ENCODE results near the gene KRT72. TPM values are rescaled to one million over a fixed set of nuclear protein-coding genes. Genes with fewer than 3 reads are reported as not detected.
A peak's percentile ranks its signal among the peaks of the same experiment; 100 is the strongest.

KRT72 gene
- total RNA-seq, 2 experiments from 2014 or later: 82.2 to 83.4 TPM

- no peaks in the 10 kb centered on the region for H3K27me3 ChIP-seq (ENCODE audit: control insufficient read depth in 1 of 2, insufficient read depth in 2 of 2, low read length in 2 of 2)
- POLR2A ChIA-PET: interaction anchor here (2.2 kb wide), 1 partner anchor 41 kb away, joined by 6 read pairs; no protein-coding TSS in a partner anchor
- DNase-seq (no peak), ATAC-seq (ENCODE audit: poor library complexity) (no peak)
- TF ChIP-seq CTCF (IDR thresholded peaks at IDR 0.05): no peak
- CTCF ChIA-PET: interaction anchor here (1.7 kb wide), 1 partner anchor 10 kb away, joined by 4 read pairs; the partner anchor contains the start of gene KRT73
- Mint-ChIP-seq H3K27ac (peak overlapping the region; percentile 76), H3K4me3 (peak overlapping the region; percentile 59), H3K4me1 (ENCODE audit: low read depth) (peaks cover 75% of the 10 kb centered on the region), H3K9me3 (no peaks in the 10 kb centered on the region), H3K36me3 (ENCODE audit: low read depth) (peaks cover 15% of the 10 kb centered on the region), H3K27me3 (no peaks in the 10 kb centered on the region)
- no peaks in the 10 kb centered on the region for H3K36me3 ChIP-seq (ENCODE audit: insufficient read depth, low read length)
- no peak overlapping the region for H3K4me3 ChIP-seq (ENCODE audit: low read length)
- peaks cover 43% of the 10 kb centered on the region for H3K4me1 ChIP-seq (ENCODE audit: insufficient read depth, low read length)
- H3K9me3 ChIP-seq (ENCODE audit: control insufficient read depth in 1 of 2, insufficient read depth in 1 of 2, low read length in 2 of 2): no peaks in the 10 kb centered on the region
- no peak overlapping the region for H3K27ac ChIP-seq (ENCODE audit: low read depth in 1 of 2, low read length in 2 of 2)
- intact Hi-C loops (cut with DNase I, micrococcal nuclease): loop anchor here in 1 of 2 experiments (5.0 kb wide), 1 partner anchor 65 kb away; no protein-coding TSS in a partner anchor
These were observed 26.3 kb upstream of the KRT72 start for GRCh38 chr12:52627395-52628110.

GRCh38 chr12:52622349-52622748 lies 21.1 kb upstream of the KRT72 start:
- Histone ChIP-seq H3K4me3 (ENCODE audit: low read length) (no peak overlapping the region), H3K4me1 (ENCODE audit: insufficient read depth, low read length) (peaks cover 32% of the 10 kb centered on the region), H3K36me3 (ENCODE audit: insufficient read depth, low read length) (no peaks in the 10 kb centered on the region), H3K27ac (ENCODE audit: low read depth in 1 of 2, low read length in 2 of 2) (no peak overlapping the region), H3K27me3 (ENCODE audit: control insufficient read depth in 1 of 2, insufficient read depth in 2 of 2, low read length in 2 of 2) (no peaks in the 10 kb centered on the region), H3K9me3 (ENCODE audit: control insufficient read depth in 1 of 2, insufficient read depth in 1 of 2, low read length in 2 of 2) (no peaks in the 10 kb centered on the region)
- no peak for TF ChIP-seq CTCF (IDR thresholded peaks at IDR 0.05)
- intact Hi-C loops (cut with DNase I, micrococcal nuclease): no loop called here
- ChIA-PET CTCF (no interaction called here), POLR2A (interaction anchor here (0.9 kb wide), 1 partner anchor 23 kb away, joined by 4 read pairs; no protein-coding TSS in a partner anchor)
- Mint-ChIP-seq H3K4me3 (no peak overlapping the region), H3K27ac (peak overlapping the region; percentile 16), H3K4me1 (ENCODE audit: low read depth) (peaks cover 79% of the 10 kb centered on the region), H3K27me3 (no peaks in the 10 kb centered on the region), H3K36me3 (ENCODE audit: low read depth) (peaks cover 5% of the 10 kb centered on the region), H3K9me3 (no peaks in the 10 kb centered on the region)
- DNase-seq (no peak), ATAC-seq (ENCODE audit: poor library complexity) (no peak)

GRCh38 chr12:52618866-52619265 lies 17.6 kb upstream of the KRT72 start:
- ATAC-seq (ENCODE audit: poor library complexity) (no peak), DNase-seq (peak in 1 of 14 experiments; percentile 3)
- Histone ChIP-seq H3K9me3 (ENCODE audit: control insufficient read depth in 1 of 2, insufficient read depth in 1 of 2, low read length in 2 of 2) (no peaks in the 10 kb centered on the region), H3K4me1 (ENCODE audit: insufficient read depth, low read length) (peaks cover 61% of the 10 kb centered on the region), H3K27ac (ENCODE audit: low read depth in 1 of 2, low read length in 2 of 2) (no peak overlapping the region), H3K4me3 (ENCODE audit: low read length) (no peak overlapping the region), H3K36me3 (ENCODE audit: insufficient read depth, low read length) (no peaks in the 10 kb centered on the region), H3K27me3 (ENCODE audit: control insufficient read depth in 1 of 2, insufficient read depth in 2 of 2, low read length in 2 of 2) (no peaks in the 10 kb centered on the region)
- ChIA-PET POLR2A (interaction anchor here (1.4 to 1.8 kb wide), 4 partner anchors 8 to 62 kb away, joined by 4 to 6 read pairs (median 6); no protein-coding TSS in a partner anchor), CTCF (no interaction called here)
- H3K4me3 Mint-ChIP-seq: no peak overlapping the region
- peaks cover 91% of the 10 kb centered on the region for H3K4me1 Mint-ChIP-seq (ENCODE audit: low read depth)
- no peaks in the 10 kb centered on the region for H3K9me3 Mint-ChIP-seq
- H3K27me3 Mint-ChIP-seq: no peaks in the 10 kb centered on the region
- H3K36me3 Mint-ChIP-seq (ENCODE audit: low read depth): peaks cover 15% of the 10 kb centered on the region
- intact Hi-C loops (cut with DNase I, micrococcal nuclease): no loop called here
- no peak for TF ChIP-seq CTCF (IDR thresholded peaks at IDR 0.05)
- H3K27ac Mint-ChIP-seq: peak overlapping the region; percentile 89
